Measurements from ENCODE around the gene ADGRB3.

Gene ADGRB3

DNA sequence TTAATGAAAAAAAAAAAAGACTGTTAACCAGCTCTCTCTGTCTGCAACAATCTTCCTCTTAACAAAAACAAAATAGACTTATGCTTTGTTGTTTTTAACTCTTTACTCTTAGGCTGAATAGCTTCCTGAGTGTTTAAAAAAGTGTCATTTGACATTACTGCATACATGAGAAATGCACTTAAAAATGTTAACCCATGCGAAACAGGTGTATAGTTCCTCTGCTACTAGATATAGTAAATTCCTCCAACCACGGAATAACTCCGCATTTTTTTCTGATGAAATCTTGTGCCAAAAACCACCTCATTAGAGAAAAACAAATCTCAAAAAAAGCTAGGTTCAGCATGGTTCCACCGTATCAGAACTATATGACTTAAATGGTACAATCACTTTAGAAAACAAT lies 426.0 kb downstream of the ADGRB3 start:
- TF ChIP-seq, protein P1, sequence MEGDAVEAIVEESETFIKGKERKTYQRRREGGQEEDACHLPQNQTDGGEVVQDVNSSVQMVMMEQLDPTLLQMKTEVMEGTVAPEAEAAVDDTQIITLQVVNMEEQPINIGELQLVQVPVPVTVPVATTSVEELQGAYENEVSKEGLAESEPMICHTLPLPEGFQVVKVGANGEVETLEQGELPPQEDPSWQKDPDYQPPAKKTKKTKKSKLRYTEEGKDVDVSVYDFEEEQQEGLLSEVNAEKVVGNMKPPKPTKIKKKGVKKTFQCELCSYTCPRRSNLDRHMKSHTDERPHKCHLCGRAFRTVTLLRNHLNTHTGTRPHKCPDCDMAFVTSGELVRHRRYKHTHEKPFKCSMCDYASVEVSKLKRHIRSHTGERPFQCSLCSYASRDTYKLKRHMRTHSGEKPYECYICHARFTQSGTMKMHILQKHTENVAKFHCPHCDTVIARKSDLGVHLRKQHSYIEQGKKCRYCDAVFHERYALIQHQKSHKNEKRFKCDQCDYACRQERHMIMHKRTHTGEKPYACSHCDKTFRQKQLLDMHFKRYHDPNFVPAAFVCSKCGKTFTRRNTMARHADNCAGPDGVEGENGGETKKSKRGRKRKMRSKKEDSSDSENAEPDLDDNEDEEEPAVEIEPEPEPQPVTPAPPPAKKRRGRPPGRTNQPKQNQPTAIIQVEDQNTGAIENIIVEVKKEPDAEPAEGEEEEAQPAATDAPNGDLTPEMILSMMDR (IDR thresholded peaks at IDR 0.05; ENCODE audit: low read depth, low read length): no peak
- Histone ChIP-seq H3K27me3 (ENCODE audit: insufficient read depth, low read depth, severe bottlenecking) (no peaks in the 10 kb centered on the region), H3K9me3 (ENCODE audit: severe bottlenecking) (no peaks in the 10 kb centered on the region), H3K27ac (no peak overlapping the region), H3K4me3 (ENCODE audit: low read depth, low read length) (no peak overlapping the region), H3K36me3 (no peaks in the 10 kb centered on the region)
- DNase-seq: no peak

GRCh38 chr6:69063401-69063800 lies 428.3 kb downstream of the ADGRB3 start:
- Histone ChIP-seq H3K27me3 (ENCODE audit: insufficient read depth, low read depth, severe bottlenecking) (no peaks in the 10 kb centered on the region), H3K4me3 (ENCODE audit: low read depth, low read length) (no peak overlapping the region), H3K9me3 (ENCODE audit: severe bottlenecking) (no peaks in the 10 kb centered on the region), H3K36me3 (no peaks in the 10 kb centered on the region), H3K27ac (no peak overlapping the region)
- DNase-seq: no peak
- TF ChIP-seq, protein P1 (IDR thresholded peaks at IDR 0.05; ENCODE audit: low read depth, low read length): no peak

DNA sequence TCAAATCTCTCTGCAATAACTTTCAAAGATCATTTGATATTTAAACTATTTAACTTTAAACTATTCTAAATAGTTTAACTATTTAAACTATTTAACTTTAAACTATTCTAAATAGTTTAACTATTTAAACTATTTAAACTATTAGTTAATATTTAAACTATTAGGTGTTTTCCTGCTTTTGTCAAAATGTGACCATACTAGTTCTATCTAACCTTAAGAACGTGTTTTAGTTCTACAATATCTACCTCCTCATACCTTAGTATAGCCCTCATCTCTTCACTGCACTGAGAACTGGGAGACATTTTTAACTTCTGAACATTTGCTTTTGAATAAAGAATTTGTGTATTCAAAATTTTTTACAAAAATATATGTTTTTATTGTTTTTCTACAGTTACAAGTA lies 429.1 kb downstream of the ADGRB3 start:
- TF ChIP-seq, protein P1 (IDR thresholded peaks at IDR 0.05; ENCODE audit: low read depth, low read length): no peak
- Histone ChIP-seq H3K4me3 (ENCODE audit: low read depth, low read length) (no peak overlapping the region), H3K9me3 (ENCODE audit: severe bottlenecking) (no peaks in the 10 kb centered on the region), H3K27me3 (ENCODE audit: insufficient read depth, low read depth, severe bottlenecking) (no peaks in the 10 kb centered on the region), H3K36me3 (no peaks in the 10 kb centered on the region), H3K27ac (no peak overlapping the region)
- DNase-seq: no peak

DNA sequence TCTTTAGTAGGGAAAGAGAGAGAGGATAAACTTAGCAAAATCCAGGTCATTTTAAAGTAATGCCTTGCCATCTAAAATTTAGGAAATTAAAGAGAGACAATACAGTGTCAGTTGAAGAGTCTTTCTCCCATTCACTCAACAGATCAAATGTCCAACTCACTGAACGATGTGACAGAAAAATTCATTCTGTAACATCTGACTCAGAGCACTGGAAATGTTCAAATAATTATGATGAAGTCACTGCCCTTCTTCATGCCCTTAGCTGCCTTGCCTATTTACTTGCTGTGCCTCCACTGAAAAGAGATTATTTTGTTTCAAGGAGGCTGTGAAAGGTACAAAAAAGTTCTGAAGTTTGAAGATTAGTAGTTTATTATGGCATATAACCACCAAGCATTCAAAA lies 434.8 kb downstream of the ADGRB3 start:
- no peak overlapping the region for H3K4me3 ChIP-seq (ENCODE audit: low read depth, low read length)
- H3K36me3 ChIP-seq: no peaks in the 10 kb centered on the region
- H3K27me3 ChIP-seq (ENCODE audit: insufficient read depth, low read depth, severe bottlenecking): no peaks in the 10 kb centered on the region
- TF ChIP-seq, protein P1 (IDR thresholded peaks at IDR 0.05; ENCODE audit: low read depth, low read length): no peak
- DNase-seq: no peak
- no peak overlapping the region for H3K27ac ChIP-seq
- no peaks in the 10 kb centered on the region for H3K9me3 ChIP-seq (ENCODE audit: severe bottlenecking)

DNA sequence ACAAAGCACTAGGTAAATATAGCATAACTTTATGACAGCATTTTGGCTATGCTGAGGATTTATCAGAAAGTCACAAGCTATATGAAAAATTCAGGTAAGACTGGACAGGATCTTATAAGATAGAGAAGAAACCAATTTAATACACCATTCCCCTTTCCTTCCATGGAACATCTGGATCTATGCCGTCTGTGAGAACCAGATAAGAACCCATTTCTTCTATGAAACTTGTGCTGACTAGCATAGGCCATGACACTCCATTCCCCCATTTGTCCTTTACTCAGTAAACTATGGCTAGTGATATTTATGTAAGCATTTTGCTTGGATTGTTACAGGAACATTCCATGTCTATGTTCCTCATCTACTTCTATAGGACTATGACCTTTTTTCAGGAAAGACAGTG lies 437.7 kb downstream of the ADGRB3 start:
- H3K27me3 ChIP-seq (ENCODE audit: insufficient read depth, low read depth, severe bottlenecking): no peaks in the 10 kb centered on the region
- H3K9me3 ChIP-seq (ENCODE audit: severe bottlenecking): no peaks in the 10 kb centered on the region
- no peak overlapping the region for H3K27ac ChIP-seq
- DNase-seq: no peak
- no peak overlapping the region for H3K4me3 ChIP-seq (ENCODE audit: low read depth, low read length)
- TF ChIP-seq, protein P1 (IDR thresholded peaks at IDR 0.05; ENCODE audit: low read depth, low read length): no peak
- H3K36me3 ChIP-seq: no peaks in the 10 kb centered on the region

GRCh38 chr6:69084746-69085335 lies 449.8 kb downstream of the ADGRB3 start:
- Histone ChIP-seq H3K36me3 (no peaks in the 10 kb centered on the region), H3K27ac (no peak overlapping the region), H3K9me3 (ENCODE audit: severe bottlenecking) (no peaks in the 10 kb centered on the region), H3K4me3 (ENCODE audit: low read depth, low read length) (no peak overlapping the region), H3K27me3 (ENCODE audit: insufficient read depth, low read depth, severe bottlenecking) (no peaks in the 10 kb centered on the region)
- no peak for DNase-seq
- TF ChIP-seq, protein P1 (IDR thresholded peaks at IDR 0.05; ENCODE audit: low read depth, low read length): no peak
